ENCODE results near the gene PRR5L.

The PRR5L gene

GRCh38 chr11:36407356-36407755 lies 111.3 kb downstream of the PRR5L start:
- no peak for DNase-seq

GRCh38 chr11:36408498-36409136 lies 112.5 kb downstream of the PRR5L start:
- no peak for DNase-seq

GRCh38 chr11:36409152-36409816 lies 113.2 kb downstream of the PRR5L start:
- no peak for DNase-seq

GRCh38 chr11:36411202-36411640 lies 115.1 kb downstream of the PRR5L start:
- DNase-seq: no peak

GRCh38 chr11:36412781-36413383 lies 116.8 kb downstream of the PRR5L start:
- DNase-seq: no peak

GRCh38 chr11:36417154-36417553 lies 121.1 kb downstream of the PRR5L start:
- no peak for DNase-seq

GRCh38 chr11:36419791-36420424 lies 123.8 kb downstream of the PRR5L start:
- DNase-seq: no peak

GRCh38 chr11:36421546-36422155 lies 125.6 kb downstream of the PRR5L start:
- DNase-seq: no peak

GRCh38 chr11:36425561-36426081 lies 129.5 kb downstream of the PRR5L start:
- no peak for DNase-seq

GRCh38 chr11:36426226-36426848 lies 130.2 kb downstream of the PRR5L start:
- DNase-seq: no peak

- no peak for DNase-seq
Measured at GRCh38 chr11:36427079-36427478, 131.0 kb downstream of the PRR5L start.

GRCh38 chr11:36427876-36428275 lies 131.8 kb downstream of the PRR5L start:
- no peak for DNase-seq

GRCh38 chr11:36431429-36432092 lies 135.5 kb downstream of the PRR5L start:
- peak in 1 of 2 donors; percentile 32 for DNase-seq

- no peak for DNase-seq
Measured at GRCh38 chr11:36432093-36432469, 136.0 kb downstream of the PRR5L start.

- DNase-seq: no peak
Measured at GRCh38 chr11:36432738-36433137, 136.7 kb downstream of the PRR5L start.

GRCh38 chr11:36436064-36436463 lies 140.0 kb downstream of the PRR5L start:
- no peak for DNase-seq

GRCh38 chr11:36436589-36436988 lies 140.5 kb downstream of the PRR5L start:
- no peak for DNase-seq

- no peak for DNase-seq
Measured at GRCh38 chr11:36437413-36437812, 141.3 kb downstream of the PRR5L start.

- no peak for DNase-seq
Measured at GRCh38 chr11:36438126-36438525, 142.0 kb downstream of the PRR5L start.

GRCh38 chr11:36441610-36442208 lies 145.6 kb downstream of the PRR5L start:
- no peak for DNase-seq

GRCh38 chr11:36443661-36444060 lies 147.6 kb downstream of the PRR5L start:
- no peak for DNase-seq

- no peak for DNase-seq
Measured at GRCh38 chr11:36446135-36446534, 150.0 kb downstream of the PRR5L start.

All from hippocampal formation (tissue), 2 donors.